Measurements from ENCODE around the gene MGAT5B. TPM values are rescaled to one million over a fixed set of nuclear protein-coding genes. Genes with fewer than 3 reads are reported as not detected.

Gene MGAT5B
- total RNA-seq, 3 donors from 2014 or later: 0.17 to 0.65 (median 0.44) TPM

- no peak for DNase-seq
- no peaks in the 10 kb centered on the region for H3K36me3 ChIP-seq (ENCODE audit: low read depth)
- H3K4me3 ChIP-seq: no peak overlapping the region
- no peaks in the 10 kb centered on the region for H3K4me1 ChIP-seq (ENCODE audit: low read depth)
- ATAC-seq: no peak
- intact Hi-C loops (cut with DNase I, micrococcal nuclease): no loop called here
- no peaks in the 10 kb centered on the region for H3K9me3 ChIP-seq
- no peak for TF ChIP-seq CTCF (IDR thresholded peaks at IDR 0.05)
These were observed 44.4 kb downstream of the MGAT5B start for GRCh38 chr17:76912421-76913164.

- Histone ChIP-seq H3K9me3 (no peaks in the 10 kb centered on the region), H3K4me3 (no peak overlapping the region), H3K36me3 (ENCODE audit: low read depth) (no peaks in the 10 kb centered on the region), H3K4me1 (ENCODE audit: low read depth) (no peaks in the 10 kb centered on the region)
- DNase-seq: no peak
- peak; percentile 23 for ATAC-seq
- intact Hi-C loops (cut with DNase I, micrococcal nuclease): no loop called here
- TF ChIP-seq CTCF (IDR thresholded peaks at IDR 0.05): no peak
These were observed 46.7 kb downstream of the MGAT5B start for GRCh38 chr17:76914937-76915336.

GRCh38 chr17:76915840-76916510 is 47.8 kb downstream of the MGAT5B start:
- Histone ChIP-seq H3K9me3 (no peaks in the 10 kb centered on the region), H3K4me1 (ENCODE audit: low read depth) (no peaks in the 10 kb centered on the region), H3K4me3 (no peak overlapping the region), H3K36me3 (ENCODE audit: low read depth) (no peaks in the 10 kb centered on the region)
- no peak for TF ChIP-seq CTCF (IDR thresholded peaks at IDR 0.05)
- no peak for DNase-seq
- intact Hi-C loops (cut with DNase I, micrococcal nuclease): no loop called here
- ATAC-seq: no peak

GRCh38 chr17:76917829-76918228 is 49.6 kb downstream of the MGAT5B start:
- no peaks in the 10 kb centered on the region for H3K36me3 ChIP-seq (ENCODE audit: low read depth)
- DNase-seq (no peak), ATAC-seq (no peak)
- H3K4me3 ChIP-seq: no peak overlapping the region
- intact Hi-C loops (cut with DNase I, micrococcal nuclease): no loop called here
- H3K4me1 ChIP-seq (ENCODE audit: low read depth): no peaks in the 10 kb centered on the region
- TF ChIP-seq CTCF (IDR thresholded peaks at IDR 0.05): no peak
- H3K9me3 ChIP-seq: no peaks in the 10 kb centered on the region

- Histone ChIP-seq H3K4me3 (no peak overlapping the region), H3K36me3 (ENCODE audit: low read depth) (no peaks in the 10 kb centered on the region), H3K4me1 (ENCODE audit: low read depth) (no peaks in the 10 kb centered on the region), H3K9me3 (no peaks in the 10 kb centered on the region)
- DNase-seq (no peak), ATAC-seq (no peak)
- no peak for TF ChIP-seq CTCF (IDR thresholded peaks at IDR 0.05)
- intact Hi-C loops (cut with DNase I, micrococcal nuclease): no loop called here
These were observed 50.6 kb downstream of the MGAT5B start for GRCh38 chr17:76918811-76919210.
